Mucosa of descending colon (tissue), 3 donors: ENCODE measurements around the gene RAPGEFL1. TPM values are rescaled to one million over a fixed set of nuclear protein-coding genes. Genes with fewer than 3 reads are reported as not detected.

Source experiments
- ATAC-seq: fragments of 200-7000 bp; cut with Tn5 transposase; one replicate; pipeline ENCODE4 v1.9.1; 2020; ENCODE audit warnings: mild to moderate bottlenecking, moderate library complexity
- DNase-seq, 3 donors: peaks; one replicate each; pipeline ENCODE4 v3.0.0-alpha.2; 2020
- H3K36me3 ChIP-seq: fragments of 200-600 bp; one replicate; pipeline ENCODE4 v1.8.0; 2021; ENCODE audit warnings: low read depth, mild to moderate bottlenecking
- H3K4me1 ChIP-seq: fragments of 200-600 bp; one replicate; pipeline ENCODE4 v1.8.0; 2021; ENCODE audit warnings: low read depth, mild to moderate bottlenecking
- H3K4me3 ChIP-seq: fragments of 200-600 bp; one replicate; pipeline ENCODE4 v1.8.0; 2021; ENCODE audit warnings: mild to moderate bottlenecking
- H3K9me3 ChIP-seq: fragments of 200-600 bp; one replicate; pipeline ENCODE4 v1.8.0; 2021; ENCODE audit warnings: mild to moderate bottlenecking
- CTCF ChIP-seq: fragments of 200-600 bp; IDR thresholded peaks from one replicate; pipeline ENCODE4 v1.8.0; 2022; ENCODE audit warnings: antibody characterized with exemption, mild to moderate bottlenecking
- intact Hi-C, 2 donors: fragments of 100-400 bp; cut with DNase I in 1 of 2; cut with micrococcal nuclease in 1 of 2; formaldehyde crosslinking; loops; one replicate each; pipeline versions ENCODE4 v1.11.0 to v1.11.1; 2022; cut with DNase I, micrococcal nuclease
- total RNA-seq, 3 donors: library from RNA; stranded (reverse); fragmentation: NEBNext Ultra II Directional in 2 of 3; extraction: Animal tissue kit (Norgen Biotek cat#: 25700) in 2 of 3; gene quantifications; one replicate each; pipeline versions ENCODE4 v1.2.1 to v1.2.4, GENCODE V29; 2021 to 2023
- donor health status: DM: no; HTN: no; CAD: no; lungs with moderate emphysema.
- donor health status: DM: no; HTN: no; CAD: no.
- donor health status: DM: no; HTN: yes; CAD: no.

Gene RAPGEFL1
- total RNA-seq, 3 donors from 2014 or later = 76.8 to 177 (median 147) TPM

- Histone ChIP-seq H3K9me3 (no peaks in the 10 kb centered on the region), H3K4me1 (peaks cover 3% of the 10 kb centered on the region), H3K36me3 (no peaks in the 10 kb centered on the region), H3K4me3 (no peak overlapping the region)
- no peak for DNase-seq
- ATAC-seq = no peak
- TF ChIP-seq CTCF = no peak
- intact Hi-C loops = no loop called here
Observed at GRCh38 chr17:40153603-40154236, 23.6 kb upstream of the RAPGEFL1 start.

GRCh38 chr17:40157973-40158372 lies 19.3 kb upstream of the RAPGEFL1 start:
- Histone ChIP-seq H3K4me1 (peaks cover 3% of the 10 kb centered on the region), H3K36me3 (no peaks in the 10 kb centered on the region), H3K4me3 (no peak overlapping the region), H3K9me3 (no peaks in the 10 kb centered on the region)
- intact Hi-C loops = no loop called here
- no peak for ATAC-seq
- TF ChIP-seq CTCF = no peak
- no peak for DNase-seq

DNA sequence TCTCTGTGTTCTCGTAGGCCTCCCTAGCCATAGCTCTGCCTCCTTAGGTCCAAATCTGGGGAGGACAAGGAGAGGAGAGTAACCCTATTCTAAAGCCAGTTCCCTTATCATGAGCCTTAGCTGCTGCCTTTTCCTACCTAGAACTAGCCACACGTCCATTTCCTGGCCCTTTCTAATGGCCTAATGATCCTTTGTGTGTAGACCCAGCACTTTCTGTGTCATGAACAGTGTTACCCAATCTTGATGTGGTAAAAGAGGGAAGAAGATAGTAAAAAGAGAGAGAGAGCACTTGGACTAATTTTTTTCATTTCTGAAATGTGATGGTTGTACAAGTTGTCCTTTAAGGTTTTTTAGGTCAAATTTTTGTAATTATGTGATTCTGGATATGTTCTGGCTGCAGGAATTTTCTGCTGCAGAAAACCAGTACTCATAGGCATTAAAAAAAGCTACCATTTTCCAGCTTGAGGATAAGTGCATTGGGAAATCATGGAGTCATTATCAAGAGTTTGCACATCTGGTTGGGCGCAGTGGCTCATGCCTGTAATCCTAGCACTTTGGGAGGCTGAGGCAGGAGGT lies 18.7 kb upstream of the RAPGEFL1 start:
- ATAC-seq (no peak), DNase-seq (no peak)
- H3K9me3 ChIP-seq = no peaks in the 10 kb centered on the region
- no peak overlapping the region for H3K4me3 ChIP-seq
- no peak for TF ChIP-seq CTCF
- intact Hi-C loops = no loop called here
- peaks cover 3% of the 10 kb centered on the region for H3K4me1 ChIP-seq
- H3K36me3 ChIP-seq = no peaks in the 10 kb centered on the region

DNA sequence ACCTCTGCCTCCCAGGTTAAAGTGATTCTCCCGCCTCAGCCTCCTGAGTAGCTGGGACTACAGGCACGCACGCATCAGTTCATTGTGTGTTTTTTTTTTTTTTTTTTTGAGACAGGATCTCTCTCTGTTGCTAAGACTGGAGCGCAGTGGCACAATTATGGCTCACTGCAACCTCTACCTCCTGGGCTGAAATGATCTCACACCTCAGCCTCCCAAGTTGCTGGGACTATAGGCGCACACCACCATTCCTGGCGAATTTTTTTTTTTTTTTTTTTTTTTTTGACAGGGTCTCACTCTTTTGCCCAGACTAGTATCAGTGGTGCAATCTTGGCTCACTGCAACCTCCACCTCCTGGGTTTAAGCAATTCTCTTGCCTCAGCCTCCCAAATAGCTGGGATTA lies 17.8 kb upstream of the RAPGEFL1 start:
- intact Hi-C loops = no loop called here

DNA sequence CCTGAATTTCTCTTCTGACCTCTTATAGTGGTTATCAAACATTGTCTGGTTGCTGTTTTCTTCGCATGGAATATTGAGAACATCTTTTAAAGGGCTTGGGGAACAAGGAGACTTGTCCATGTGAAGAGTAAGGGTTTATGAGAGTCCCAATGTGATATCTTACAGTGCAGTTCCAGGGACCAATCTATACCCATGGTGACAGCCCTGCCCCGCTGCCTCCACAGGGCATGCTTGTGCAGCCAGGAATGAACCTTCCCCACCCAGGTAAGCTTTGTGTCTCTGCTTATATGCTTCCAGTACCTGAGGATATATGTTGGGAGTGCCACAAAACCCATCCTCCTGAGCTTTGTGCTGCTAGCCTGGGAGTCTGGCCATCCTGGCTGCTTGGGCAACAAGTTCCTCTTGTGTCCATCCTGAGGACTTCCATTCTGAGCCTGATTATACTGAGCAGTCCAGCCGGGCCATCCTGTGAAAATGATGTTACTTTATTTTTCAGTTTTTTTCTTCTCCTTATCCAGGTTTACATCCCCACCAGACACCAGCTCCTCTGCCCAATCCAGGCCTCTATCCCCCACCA lies 9.5 kb upstream of the RAPGEFL1 start:
- intact Hi-C loops = loop anchor here in 1 of 2 donors (5.0 kb wide), 1 partner anchor 155 kb away; no protein-coding TSS in a partner anchor
- no peaks in the 10 kb centered on the region for H3K36me3 ChIP-seq
- TF ChIP-seq CTCF = no peak
- peaks cover 5% of the 10 kb centered on the region for H3K4me1 ChIP-seq
- DNase-seq (no peak), ATAC-seq (peak; percentile 20)
- no peaks in the 10 kb centered on the region for H3K9me3 ChIP-seq
- H3K4me3 ChIP-seq = no peak overlapping the region

More for the DNA sequence above, 17.8 kb upstream of the RAPGEFL1 start:
- Histone ChIP-seq H3K36me3 (no peaks in the 10 kb centered on the region), H3K4me3 (no peak overlapping the region), H3K9me3 (no peaks in the 10 kb centered on the region), H3K4me1 (peaks cover 3% of the 10 kb centered on the region)
- TF ChIP-seq CTCF = no peak
- DNase-seq = no peak
- no peak for ATAC-seq
